HG02981 (cell line): ENCODE data around the gene EMX1.

Experiments
- ATAC-seq: cut with Tn5 transposase; IDR thresholded peaks from one replicate; pipeline ENCODE4 v1.9.1; 2021; ENCODE audit warnings: mild to moderate bottlenecking, moderate library complexity; ENCODE audit not compliant: unreplicated experiment

The EMX1 gene

GRCh38 chr2:72974436-72974754 lies 57.1 kb downstream of the EMX1 start:
- no peak for ATAC-seq

DNA sequence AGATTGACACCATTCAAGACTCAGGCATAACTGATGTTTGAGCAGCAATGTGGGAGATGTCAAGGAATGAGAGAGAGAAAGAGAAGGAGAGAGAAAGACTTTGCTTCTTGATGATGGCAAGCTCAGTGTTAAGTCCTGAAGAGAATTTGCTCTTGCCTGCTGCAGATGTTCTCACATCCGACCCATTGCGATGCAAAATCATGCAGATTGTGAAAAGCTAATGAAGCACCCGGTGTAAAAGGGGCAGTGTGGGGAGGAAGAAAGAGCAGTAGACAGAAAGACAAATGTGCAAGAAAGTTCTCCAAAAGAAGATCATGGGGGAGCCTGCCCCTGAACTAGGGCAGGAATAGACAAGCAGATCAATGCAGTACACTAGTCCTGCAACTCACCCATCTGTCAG lies 57.7 kb downstream of the EMX1 start:
- no peak for ATAC-seq

DNA sequence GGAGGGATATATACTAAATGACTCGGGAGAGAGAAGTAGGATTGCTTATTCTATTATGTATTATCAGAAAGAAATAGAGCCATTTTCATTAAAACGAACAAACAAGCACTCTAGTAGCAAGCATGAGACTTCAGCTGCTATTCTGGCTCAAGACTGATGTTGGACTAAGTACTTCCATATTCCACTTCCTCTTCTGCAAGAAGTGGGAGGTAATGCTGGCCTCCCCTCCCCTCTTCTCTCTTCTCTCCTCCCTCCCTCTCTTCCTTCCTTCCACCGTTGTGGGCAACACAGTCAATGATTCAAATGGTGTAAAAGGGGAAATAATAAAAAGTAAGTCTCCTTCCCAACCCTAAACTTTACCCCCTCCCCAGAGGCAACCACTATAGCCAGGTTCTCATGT lies 62.6 kb downstream of the EMX1 start:
- no peak for ATAC-seq

DNA sequence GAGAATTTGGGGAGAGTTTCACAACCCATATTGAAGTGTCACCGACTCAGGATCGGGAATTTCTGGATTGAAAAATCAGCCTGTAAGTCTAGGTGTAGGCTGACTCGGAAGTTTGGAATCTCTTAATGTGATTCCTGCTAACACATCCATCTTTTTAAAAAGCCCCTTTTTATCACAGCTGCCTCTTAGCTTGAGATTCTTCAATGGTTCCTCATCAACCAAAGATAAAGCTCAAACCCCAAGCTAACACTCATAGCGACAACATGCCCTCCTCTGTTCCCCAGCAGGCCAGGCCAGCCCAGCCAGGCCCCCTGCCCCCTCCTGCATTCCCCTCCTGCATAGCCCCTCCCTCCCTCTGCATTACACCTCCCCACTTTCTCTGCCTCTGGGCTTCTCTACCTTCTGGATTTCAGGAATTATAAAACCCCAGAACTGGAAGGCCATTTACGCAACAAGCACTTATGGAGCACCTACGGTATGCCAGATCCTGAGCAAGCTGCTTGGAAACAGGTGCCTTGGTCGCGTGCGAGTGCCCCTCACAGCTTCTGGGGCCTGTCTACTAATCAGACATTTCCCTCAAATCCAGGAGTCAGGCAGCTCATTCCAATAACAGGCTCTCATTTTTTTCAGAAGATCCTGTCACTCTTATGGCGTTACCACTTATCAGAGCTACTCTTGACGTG lies 63.4 kb downstream of the EMX1 start:
- ATAC-seq, result no peak

- ATAC-seq, result no peak
Observed at GRCh38 chr2:72981536-72981935, 64.2 kb downstream of the EMX1 start.

GRCh38 chr2:72982219-72982618 lies 64.9 kb downstream of the EMX1 start:
- ATAC-seq, result no peak

GRCh38 chr2:72982781-72983499 lies 65.6 kb downstream of the EMX1 start:
- ATAC-seq, result no peak

GRCh38 chr2:72983500-72984161 lies 66.3 kb downstream of the EMX1 start:
- no peak for ATAC-seq

DNA sequence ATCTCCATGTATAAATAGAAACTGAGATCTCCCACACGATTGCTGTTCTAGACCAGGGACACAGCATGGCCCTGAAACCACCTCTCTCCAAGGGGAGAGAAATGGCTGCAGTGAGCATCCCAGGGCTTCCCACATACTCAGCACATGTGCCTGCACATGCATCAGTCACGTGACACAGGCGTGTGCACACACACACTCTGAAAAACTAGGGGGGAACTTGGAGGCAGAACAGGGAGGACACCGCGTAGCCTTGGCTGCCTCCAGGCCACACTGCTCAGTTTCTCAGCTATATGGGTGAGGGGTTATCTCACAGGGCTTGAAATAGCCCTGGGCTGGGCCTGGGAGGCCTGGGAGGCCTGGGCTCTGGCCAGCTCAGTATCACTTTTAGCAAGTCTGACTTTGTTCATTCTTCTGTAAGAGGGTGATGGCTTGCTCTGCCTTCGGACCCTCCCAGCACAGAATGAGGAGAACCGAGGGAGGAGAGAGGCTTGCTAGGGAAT lies 66.9 kb downstream of the EMX1 start:
- ATAC-seq, result no peak
